Hematopoietic multipotent progenitor cell treated with erythropoietin and hydrocortisone succinate and interleukin-3 and kit ligand, for 17 days (in vitro differentiated cells): ENCODE measurements around the gene PABPN1.
A peak's percentile ranks its signal among the peaks of the same experiment; 100 is the strongest.

ENCODE experiments used
- DNase-seq: peaks from one replicate; pipeline ENCODE4 v3.0.0-alpha.2; 2015; ENCODE audit warnings: low spot score

Gene PABPN1

GRCh38 chr14:23326491-23327332 is 5.5 kb downstream of the PABPN1 start:
- no peak for DNase-seq

DNA sequence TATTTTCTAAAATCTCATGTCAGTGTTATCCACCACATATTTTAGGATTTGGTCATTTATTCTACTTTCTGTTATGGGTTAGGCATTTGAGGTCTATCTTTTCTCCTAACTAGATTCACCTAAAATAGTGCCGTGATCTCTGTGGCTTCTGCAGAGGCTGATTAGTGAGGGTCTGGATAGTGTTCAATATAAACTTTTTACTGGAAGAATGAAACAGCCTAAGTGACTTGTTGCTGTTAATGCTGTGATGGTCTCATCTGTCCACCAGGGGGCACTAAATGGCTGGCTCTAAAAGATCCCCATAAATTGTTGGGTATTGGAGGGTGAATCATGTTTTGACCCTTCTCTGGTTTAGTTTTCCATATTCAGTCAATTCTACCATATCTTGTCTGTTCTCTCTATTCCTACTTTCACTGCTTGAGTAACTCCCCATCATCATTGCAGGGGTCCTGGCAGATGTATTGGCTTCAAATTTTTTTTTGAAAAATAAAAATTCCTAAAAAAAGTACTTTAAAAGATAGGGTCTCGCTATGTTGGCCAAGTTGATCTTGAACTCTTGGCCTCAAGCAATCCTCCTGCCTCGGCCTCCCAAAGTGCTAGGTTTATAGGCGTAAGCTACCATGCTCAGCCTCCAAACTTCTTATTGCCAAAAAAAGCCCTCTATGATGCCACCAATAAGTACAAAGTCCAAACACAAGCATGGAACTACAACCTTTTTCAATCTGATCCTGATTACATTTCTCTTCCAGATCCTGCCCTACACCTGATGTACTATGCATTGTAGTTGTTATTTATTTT is 6.9 kb downstream of the PABPN1 start:
- peak; percentile 86 for DNase-seq

DNA sequence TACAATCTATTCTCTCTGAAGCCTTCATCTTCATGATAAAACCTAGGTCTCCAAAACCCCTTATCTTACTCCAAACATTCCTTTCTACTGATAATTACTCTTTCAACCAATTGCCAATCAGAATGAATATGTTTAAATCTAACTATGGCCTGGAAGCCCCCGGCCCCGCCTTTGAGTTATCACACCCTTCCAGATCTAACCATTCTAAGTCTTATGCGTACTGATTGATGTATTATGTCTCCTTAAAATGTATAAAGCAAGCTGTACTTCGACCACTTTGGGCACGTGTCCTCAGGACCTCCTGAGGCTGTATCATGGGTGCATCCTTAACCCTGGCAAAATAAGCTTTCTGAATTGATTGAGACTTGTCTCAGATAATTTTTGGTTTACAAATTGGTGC is 14.4 kb downstream of the PABPN1 start:
- no peak for DNase-seq

DNA sequence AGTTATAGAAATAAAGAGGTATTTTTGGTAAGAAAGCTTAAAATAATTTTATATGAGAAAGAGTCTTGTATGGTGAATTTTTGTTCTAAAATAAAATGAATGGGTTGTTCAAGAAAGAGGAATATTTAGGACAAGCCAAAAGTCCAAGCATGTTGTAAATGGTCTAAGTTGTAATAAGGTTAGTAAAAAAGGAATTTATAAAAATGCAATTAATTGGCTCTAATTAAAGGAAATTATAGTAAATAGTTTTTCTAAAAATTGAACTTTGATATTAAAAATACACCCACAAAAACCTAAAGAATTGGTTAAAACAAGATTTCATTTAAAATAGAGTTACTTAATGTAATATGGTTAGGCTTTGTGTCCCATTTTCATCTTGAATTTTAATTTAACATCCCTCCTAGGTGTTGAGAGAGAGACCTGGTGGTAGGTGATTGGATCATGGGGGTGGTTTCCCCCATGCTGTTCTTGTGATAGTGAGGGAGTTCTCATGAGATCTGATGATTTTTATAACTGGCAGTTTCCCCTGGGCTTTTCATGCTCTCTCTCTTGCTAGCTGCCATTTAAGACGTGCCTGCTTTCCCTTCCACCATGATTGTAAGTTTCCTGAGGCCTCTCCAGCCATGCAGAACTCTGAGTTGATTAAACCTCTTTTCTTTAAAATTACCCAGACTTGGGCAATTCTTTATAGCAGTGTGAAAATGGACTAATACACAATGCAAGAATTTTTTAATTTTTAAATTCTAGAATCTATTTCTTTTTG is 18.4 kb downstream of the PABPN1 start:
- DNase-seq, result no peak

- DNase-seq, result no peak
Observed at GRCh38 chr14:23344481-23344880, 23.2 kb downstream of the PABPN1 start.

DNA sequence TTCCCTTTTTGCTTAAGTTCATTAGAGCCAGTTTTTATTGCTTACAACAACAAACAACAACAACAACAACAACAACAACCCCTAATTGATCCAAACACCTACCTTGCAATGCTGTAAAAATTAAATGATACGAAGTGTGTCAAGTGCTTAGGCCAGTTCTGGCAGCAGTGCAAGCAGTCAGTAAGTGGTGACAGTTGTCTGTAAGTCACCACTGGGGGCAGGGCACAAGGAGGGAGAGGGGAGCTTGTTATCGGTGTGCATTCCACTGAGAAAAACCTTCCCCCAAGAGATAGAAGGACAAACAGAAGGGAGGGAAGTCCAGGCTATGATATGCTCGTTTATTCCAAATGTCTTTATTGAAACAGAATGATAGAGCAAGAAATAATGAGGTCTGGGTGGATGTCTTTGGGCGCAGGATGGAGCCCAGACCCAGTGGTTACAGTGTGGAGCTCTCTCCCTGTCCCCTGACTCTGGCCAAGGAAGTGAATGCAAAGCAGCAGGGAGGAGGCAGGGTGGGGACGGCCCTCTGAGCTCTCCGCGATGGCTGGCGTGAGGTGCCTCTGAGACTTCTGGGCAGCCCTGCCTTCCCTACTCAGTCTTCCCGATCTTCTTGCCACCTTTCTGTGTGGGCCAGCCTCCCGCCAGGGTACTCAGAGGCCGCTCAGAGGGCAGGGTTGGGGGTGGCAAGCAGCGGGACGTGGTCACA is 24.9 kb downstream of the PABPN1 start:
- no peak for DNase-seq

DNA sequence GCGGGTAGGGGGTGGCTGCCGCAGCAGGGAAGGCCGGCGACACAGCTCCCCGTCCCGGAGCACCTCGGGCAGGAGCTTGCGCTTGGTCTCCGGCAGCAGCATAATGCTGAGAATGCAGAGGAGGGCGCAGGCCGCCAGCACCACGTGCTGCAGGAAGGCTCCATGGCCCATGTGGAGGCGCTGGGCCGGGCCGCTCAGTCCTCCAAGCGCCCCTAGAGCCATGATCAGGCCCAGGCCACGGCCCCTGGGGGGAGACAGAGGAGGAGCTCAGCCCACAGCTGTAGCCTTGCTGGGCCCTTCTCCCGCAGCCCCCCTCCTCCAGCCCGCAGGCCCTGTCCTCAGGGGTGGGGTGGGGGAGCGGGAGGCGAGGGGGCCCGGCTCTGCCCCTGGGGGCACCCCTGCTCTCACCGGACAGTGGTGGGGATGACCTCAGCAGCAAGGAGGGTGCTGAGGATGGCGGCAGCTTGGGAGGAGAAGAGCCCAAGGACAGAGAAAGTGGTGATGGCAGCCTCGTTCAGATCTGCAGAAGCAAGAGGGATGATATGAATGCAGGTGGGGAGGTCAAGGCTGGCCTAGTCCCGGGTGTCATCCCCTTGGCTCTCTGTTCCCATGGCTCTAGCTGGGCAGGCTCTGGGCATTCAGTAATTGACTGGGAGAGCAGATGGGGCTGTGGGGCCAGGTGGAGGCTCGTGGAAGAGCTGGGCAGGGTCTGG is 25.6 kb downstream of the PABPN1 start:
- no peak for DNase-seq

DNA sequence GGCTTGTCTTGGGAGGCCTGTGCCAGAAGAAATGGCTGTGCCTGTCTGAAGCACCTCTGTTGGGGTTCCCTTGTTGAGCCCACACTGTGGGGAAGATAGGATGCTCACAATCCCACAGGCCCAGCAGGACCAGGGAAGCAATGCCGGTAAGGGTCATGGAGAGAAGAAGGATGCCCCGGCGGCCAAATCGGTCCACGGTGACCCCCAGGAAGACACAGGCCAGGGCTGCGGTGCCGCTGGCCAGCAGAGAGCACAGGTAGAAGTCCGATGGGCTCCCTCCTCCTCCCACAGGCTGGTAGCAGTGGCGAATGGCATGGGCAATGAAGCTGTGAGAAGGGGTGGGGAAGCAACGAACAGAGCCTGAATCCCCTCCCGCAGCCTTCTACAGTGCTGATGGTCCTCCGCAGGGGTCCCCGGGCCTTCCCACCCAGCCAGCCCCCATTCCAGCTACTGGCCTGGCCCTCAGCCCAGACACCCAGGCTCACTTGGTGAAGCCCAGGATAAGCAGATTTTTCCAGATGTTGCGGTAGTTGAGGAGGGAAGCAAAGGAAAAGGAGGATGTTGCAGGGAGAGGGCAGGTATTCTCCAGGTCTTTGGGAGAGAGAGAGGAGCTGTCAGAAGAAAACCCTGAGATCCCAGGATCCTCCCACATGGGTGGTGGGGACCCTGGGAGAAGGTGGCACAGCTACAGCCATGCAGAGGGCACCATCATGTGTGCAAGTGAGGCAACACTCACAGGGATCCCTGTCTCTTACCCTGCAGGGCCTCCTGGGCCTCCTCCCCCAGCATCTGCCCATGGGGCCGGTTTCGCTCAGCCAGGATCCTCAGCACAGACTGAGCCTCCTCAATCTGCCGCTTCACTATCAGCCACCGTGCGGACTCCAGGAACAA is 26.4 kb downstream of the PABPN1 start:
- no peak for DNase-seq

DNA sequence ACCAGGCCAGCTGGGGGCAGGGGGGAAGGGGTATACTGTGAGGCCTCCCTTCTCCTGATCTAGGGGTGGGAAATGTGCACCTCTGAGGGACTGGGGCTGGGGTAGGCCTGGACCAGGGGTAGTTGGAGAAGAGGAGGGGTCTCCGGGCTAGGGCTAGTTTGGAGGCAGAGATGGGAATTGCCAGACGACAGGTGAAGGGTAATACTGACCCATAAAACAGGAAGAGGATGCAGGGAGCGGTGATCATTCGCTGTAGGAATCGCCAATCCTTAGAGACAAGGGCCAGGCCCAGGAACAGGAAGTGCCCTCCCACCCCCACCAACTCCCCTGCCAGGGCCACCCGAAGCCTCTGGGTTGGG is 27.0 kb downstream of the PABPN1 start:
- DNase-seq, result no peak

- DNase-seq, result no peak
Observed at GRCh38 chr14:23349156-23349845, 28.0 kb downstream of the PABPN1 start.

DNA sequence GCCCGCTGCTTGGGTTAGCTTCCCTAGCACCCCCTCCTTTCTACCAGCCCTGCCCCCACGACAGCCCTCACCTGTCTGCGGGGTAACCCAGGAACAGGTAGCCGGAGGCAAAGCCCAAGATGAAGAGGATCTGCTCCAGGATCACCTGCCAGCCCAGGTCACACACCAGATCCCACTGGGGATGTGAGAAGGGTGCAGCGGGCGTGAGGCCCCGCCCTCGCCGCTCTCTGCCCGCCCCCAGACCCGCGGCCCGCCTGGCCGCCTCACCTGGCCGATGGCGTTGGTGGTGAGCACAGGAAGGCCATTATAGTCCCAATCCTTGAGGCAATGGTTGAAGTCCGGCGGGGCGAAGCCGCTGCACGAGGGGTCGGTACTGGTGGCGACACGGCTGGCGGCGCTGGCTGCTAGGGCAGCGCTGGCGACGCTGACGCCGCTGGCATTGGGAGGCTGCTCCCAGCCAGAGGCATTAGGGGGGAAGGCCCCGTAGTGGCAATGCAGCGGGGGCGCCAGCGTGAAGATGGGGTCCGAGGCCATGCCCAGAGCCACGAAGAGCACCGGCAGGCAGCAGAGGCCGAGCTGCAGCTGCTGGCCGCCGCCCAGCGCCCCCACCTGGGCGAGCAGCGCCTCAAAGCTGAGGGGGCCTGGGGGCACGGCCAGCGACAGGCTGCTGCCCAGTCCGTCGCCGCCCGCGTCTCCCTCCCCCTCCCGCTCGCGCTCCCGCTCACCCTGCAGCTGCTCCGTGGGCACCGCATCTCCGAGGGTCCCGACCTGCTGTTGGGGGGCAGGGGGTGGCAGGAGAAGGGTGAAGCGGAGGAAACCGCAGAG is 30.6 kb downstream of the PABPN1 start:
- DNase-seq, result no peak

DNA sequence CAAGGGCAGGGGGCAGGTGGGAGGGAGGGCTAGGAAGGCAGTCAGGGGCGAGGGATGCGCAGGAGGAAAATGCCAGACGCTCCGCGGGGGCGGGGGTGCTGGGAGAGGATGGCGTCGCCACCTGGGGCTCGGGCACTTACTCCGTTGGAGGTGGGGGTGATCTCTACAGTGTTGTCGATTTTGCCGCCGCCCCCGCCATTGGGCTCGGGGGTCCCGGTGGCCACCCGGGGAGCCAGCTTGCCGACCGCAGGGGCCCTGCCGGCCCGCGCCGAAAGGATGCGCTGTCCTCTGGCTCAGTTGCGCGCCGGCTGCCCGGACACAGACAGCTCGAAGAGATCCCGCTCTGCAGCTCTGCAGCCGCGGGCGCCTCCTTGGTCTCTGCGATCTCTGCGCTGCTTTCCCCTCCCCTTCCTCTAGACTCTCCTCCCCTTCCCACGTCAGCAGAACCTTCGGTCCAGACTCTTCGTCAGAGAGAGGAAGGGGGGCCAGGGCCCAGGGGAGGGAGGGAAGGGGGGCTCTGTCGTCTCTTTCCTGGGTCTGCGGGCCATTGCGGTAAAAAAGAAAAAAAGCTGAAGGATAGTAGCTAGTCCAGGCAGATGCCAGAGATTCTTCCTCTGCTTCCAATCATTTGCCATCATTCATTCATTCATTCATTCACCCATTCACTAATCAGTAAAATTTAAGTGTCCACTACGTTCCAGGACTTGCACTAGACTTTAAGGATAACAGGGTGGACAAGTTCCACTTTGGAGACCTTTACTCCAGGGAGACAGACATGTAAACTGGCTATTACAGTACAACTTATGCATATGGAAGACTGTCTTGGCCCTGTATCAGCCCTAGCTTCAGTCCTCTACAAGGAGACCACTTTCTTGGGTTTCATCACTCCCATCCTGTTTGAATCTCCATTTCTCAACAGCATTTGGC is 31.5 kb downstream of the PABPN1 start, which contains the start of gene SLC22A17:
Gene SLC22A17 (minus strand): TSS at position 382 of the 927 bp plus-strand sequence.
- no peak for DNase-seq

GRCh38 chr14:23353433-23353780 is 32.1 kb downstream of the PABPN1 start:
- DNase-seq, result no peak

DNA sequence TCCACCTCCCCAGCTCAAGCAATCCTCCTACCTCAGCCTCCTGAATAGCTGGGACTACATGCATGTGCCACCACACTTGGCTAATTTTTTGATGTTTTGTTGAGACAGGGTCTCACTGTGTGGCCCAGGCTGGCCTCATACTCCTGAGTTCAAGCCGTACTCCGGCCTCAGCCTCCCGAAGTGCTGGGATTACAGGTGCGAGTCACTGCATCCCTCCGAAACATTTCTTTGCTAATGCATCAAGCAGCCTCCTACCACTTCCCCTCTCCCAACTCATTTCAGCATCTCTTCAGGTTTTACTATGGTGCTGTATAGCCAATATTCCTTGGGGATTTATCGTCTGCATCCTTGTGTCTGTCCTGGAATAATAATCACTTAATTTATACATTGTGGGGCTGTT is 33.7 kb downstream of the PABPN1 start:
- DNase-seq, result no peak

DNA sequence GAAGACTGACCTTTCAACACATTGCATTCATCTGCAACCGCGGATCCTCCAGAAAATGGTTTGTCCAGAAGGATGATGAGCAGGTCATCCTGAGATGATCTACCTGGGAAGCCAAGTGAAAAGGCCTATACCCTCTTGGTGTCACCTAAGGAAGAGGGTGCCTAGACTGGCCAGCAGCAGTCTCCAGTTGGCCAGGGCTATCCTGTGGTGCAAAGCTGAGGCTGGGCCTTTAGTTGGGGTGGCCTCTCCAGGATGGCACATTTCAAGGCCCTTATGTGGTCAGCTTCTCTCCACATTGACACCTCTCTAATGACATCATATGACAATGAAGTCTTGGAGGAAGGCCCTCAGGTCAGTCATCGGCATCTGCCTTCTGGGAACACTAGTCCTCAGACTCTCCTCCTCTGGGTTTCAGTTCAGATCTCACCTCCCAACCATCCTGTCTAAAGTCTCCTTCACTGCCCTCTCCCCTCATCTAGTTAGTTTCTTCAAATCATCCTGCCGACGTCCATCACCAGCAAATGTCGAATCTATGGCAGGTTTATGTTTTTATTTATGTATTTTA is 34.7 kb downstream of the PABPN1 start:
- DNase-seq, result no peak

GRCh38 chr14:23356662-23357061 is 35.4 kb downstream of the PABPN1 start:
- no peak for DNase-seq

- no peak for DNase-seq
Observed at GRCh38 chr14:23357261-23357660, 36.0 kb downstream of the PABPN1 start.
